Small intestine (tissue), 7 donors: ENCODE measurements around the gene NIPAL3. TPM values are rescaled to one million over a fixed set of nuclear protein-coding genes. Genes with fewer than 3 reads are reported as not detected.
"Not testable (repeated sequence)": the region's sequence is repeated elsewhere in the genome, so short reads cannot be mapped to it uniquely, and the experiment has no call there.

Experiments
- DNase-seq, 2 donors: peaks; one replicate each; pipeline versions ENCODE4 v3.0.0 to v3.0.0-alpha.2; 2013
- FAIRE-seq: peaks from 2 replicates; lab custom pipeline; 2012; peaks lifted over from hg19 to GRCh38; lab: Jason Lieb, UNC
- H3K27ac ChIP-seq, 3 donors: one replicate each; pipeline ENCODE4 v1.5.1; 2013; ENCODE audit warnings: low read length in 2 of 3, mild to moderate bottlenecking in 2 of 3, control low read depth in 1 of 3, inconsistent platforms in 1 of 3, low read depth in 1 of 3, moderate library complexity in 1 of 3
- H3K27me3 ChIP-seq, 3 donors: one replicate each; pipeline ENCODE4 v1.6.1; 2013; ENCODE audit warnings: low read length in 3 of 3, inconsistent platforms in 1 of 3; ENCODE audit not compliant: control insufficient read depth in 3 of 3, insufficient read depth in 3 of 3
- H3K36me3 ChIP-seq, 3 donors: one replicate each; pipeline ENCODE4 v1.6.1; 2013; ENCODE audit warnings: low read length in 3 of 3, inconsistent platforms in 1 of 3, low read depth in 1 of 3, mild to moderate bottlenecking in 1 of 3, moderate library complexity in 1 of 3; ENCODE audit not compliant: control insufficient read depth in 3 of 3, insufficient read depth in 2 of 3
- H3K4me1 ChIP-seq, 3 donors: one replicate each; pipeline ENCODE4 v1.6.1; 2013; ENCODE audit warnings: low read length in 2 of 3, inconsistent platforms in 1 of 3, low read depth in 1 of 3, mild to moderate bottlenecking in 1 of 3, moderate library complexity in 1 of 3; ENCODE audit not compliant: control insufficient read depth in 3 of 3, insufficient read depth in 2 of 3
- H3K4me3 ChIP-seq, 3 donors: one replicate each; pipeline ENCODE4 v1.5.1; 2013; ENCODE audit warnings: low read length in 3 of 3, control low read depth in 1 of 3, inconsistent platforms in 1 of 3, low read depth in 1 of 3, mild to moderate bottlenecking in 1 of 3, moderate library complexity in 1 of 3
- H3K9me3 ChIP-seq, 2 donors: one replicate each; pipeline ENCODE4 v1.6.1; 2013; ENCODE audit warnings: low read depth in 1 of 2, low read length in 1 of 2; ENCODE audit not compliant: control insufficient read depth in 2 of 2, insufficient read depth in 1 of 2
- WGBS, 3 donors: extraction: QIAGEN DNeasy Blood & Tissue Kit; methylation state at CpG; one replicate each; pipeline ENCODE4 v1.1.7; 2013; 5-methylcytosine and 5-hydroxymethylcytosine counted together
- polyA plus RNA-seq, 4 donors: library from polyadenylated mRNA; stranded (reverse) in 3 of 4; unstranded in 1 of 4; fragments of 200-250 nt in 3 of 4; fragments of 120-200 nt in 1 of 4; gene quantifications; one replicate each; pipeline versions ENCODE4 v1.2.1 to v1.2.3, GENCODE V29; 2013
- donor health status: healthy with polysubstance abuse.
- donor health status: control.
- donor health status: control.
- donor health status: Bipolar disorder and iron deficiency.
- donor health status: healthy.

The NIPAL3 gene
- polyA plus RNA-seq, 4 donors: 4.9 to 16.4 (median 13.3) TPM

GRCh38 chr1:24515671-24516209 lies 100.1 kb downstream of the NIPAL3 start:
- not testable (repeated sequence) for H3K9me3 ChIP-seq, H3K4me3 ChIP-seq, FAIRE-seq, DNase-seq, H3K27ac ChIP-seq, H3K27me3 ChIP-seq, H3K4me1 ChIP-seq
- H3K36me3 ChIP-seq: peaks cover 0 to 17% (median 0%) of the 10 kb centered on the region in 3 donors
- WGBS, 3 donors: 92 to 93% (median 92%) methylated on average over 14 of the region's 14 CpGs

DNA sequence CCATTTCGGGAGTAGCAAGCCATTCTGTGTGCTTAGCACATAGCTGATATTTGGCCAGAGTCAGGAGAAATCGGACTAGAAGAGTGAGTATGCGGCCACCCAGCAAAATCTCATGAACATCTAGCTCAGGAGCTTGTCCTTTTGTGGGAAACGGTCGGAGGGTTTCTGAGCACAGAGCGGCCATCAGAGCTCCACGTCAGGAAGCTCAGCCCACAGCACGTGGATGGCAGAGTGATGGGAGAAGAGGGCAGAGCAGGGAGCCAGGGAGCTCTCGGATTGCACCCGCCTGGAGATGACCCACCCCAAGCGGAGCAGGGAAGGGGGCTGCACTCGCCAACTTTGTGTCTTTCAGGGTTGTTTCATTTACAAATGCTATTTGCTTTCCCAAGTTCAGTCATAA lies 100.9 kb downstream of the NIPAL3 start:
- no peak overlapping the region for H3K4me3 ChIP-seq

DNA sequence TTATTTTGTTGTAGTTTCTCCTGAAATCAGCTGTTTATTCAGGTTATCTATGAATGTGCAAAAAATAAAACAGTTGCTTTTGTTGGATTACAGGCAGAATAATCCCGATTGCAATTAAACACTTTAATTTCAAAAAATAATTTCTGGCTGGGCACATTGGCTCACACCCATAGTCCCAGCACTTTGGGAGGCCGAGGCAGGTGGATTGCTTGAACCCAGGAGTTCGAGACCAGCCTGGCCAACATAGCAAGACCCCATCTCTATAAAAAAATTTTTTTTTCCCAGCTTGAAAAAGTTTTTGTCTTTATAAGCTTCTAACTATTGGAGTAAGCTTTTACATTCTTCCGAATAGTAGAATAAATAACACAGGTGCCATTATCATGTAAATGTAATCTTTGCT lies 102.3 kb downstream of the NIPAL3 start:
- no peaks in the 10 kb centered on the region for H3K27me3 ChIP-seq
- FAIRE-seq (no peak), DNase-seq (no peak)
- H3K36me3 ChIP-seq: peaks cover 0 to 20% (median 0%) of the 10 kb centered on the region in 3 donors
- H3K4me1 ChIP-seq: no peaks in the 10 kb centered on the region
- no peaks in the 10 kb centered on the region for H3K9me3 ChIP-seq
- 94 to 96% (median 95%) methylated on average over 4 of the region's 4 CpGs for WGBS, 3 donors
- no peak overlapping the region for H3K4me3 ChIP-seq
- H3K27ac ChIP-seq: no peak overlapping the region

More for the DNA sequence above, 100.9 kb downstream of the NIPAL3 start:
- Histone ChIP-seq H3K27me3 (no peaks in the 10 kb centered on the region), H3K27ac (no peak overlapping the region), H3K9me3 (no peaks in the 10 kb centered on the region), H3K36me3 (peaks cover 0 to 17% (median 0%) of the 10 kb centered on the region in 3 donors), H3K4me1 (no peaks in the 10 kb centered on the region)
- no peak for FAIRE-seq
- DNase-seq: no peak
- WGBS, 3 donors: 83 to 95% (median 93%) methylated on average over 12 of the region's 12 CpGs

DNA sequence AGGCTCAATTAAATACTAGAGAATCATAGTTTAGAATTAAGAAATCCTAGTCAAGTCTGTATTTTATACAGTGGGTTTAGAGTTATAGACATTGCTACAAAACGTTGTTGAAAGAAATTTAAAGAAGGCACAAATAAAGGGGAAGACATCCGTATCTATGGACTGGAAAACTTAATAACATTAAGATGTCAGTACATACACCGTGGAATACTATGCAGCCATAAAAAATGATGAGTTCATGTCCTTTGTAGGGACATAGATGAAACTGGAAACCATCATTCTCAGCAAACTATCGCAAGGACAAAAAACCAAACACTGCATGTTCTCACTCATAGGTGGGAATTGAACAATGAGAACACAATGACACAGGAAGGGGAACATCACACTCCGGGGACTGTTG lies 104.7 kb downstream of the NIPAL3 start:
- not testable (repeated sequence) for H3K27me3 ChIP-seq, FAIRE-seq, DNase-seq, H3K27ac ChIP-seq, H3K9me3 ChIP-seq, H3K4me1 ChIP-seq, H3K4me3 ChIP-seq
- peaks cover 0 to 18% (median 0%) of the 10 kb centered on the region in 3 donors for H3K36me3 ChIP-seq
- WGBS, 3 donors: 94 to 97% (median 96%) methylated on average over 4 to 5 of the region's 5 CpGs

Other genes with a start within 250 kb of the NIPAL3 start
- gene IFNLR1, start 228.5 kb upstream of the NIPAL3 start, polyA plus RNA-seq: 1 to 10 TPM; 4.8 to 9.8 (median 6.9) TPM
- gene GRHL3, start 96.4 kb upstream of the NIPAL3 start, polyA plus RNA-seq: under 1 TPM in 3 of 4 donors, not detected in 1; 0.28 to 0.67 (median 0.31) TPM
- 10 to 100 TPM in 1 of 4 donors, 1 to 10 TPM in 3; 5.7 to 10.3 (median 6.5) TPM for gene STPG1, start 2.0 kb upstream of the NIPAL3 start, polyA plus RNA-seq
- gene RCAN3, start 87.0 kb downstream of the NIPAL3 start, polyA plus RNA-seq: 1 to 10 TPM; 1.9 to 8.3 (median 4.2) TPM
- 10 to 100 TPM in 1 of 4 donors, 1 to 10 TPM in 2, under 1 TPM in 1; 0.81 to 15.7 (median 3.0) TPM for gene NCMAP, start 140.3 kb downstream of the NIPAL3 start, polyA plus RNA-seq
- 100 to 1,000 TPM in 1 of 4 donors, 10 to 100 TPM in 3; 24.0 to 107 (median 34.3) TPM for gene SRRM1, start 227.5 kb downstream of the NIPAL3 start, polyA plus RNA-seq